Lung (tissue), 12 donors: ENCODE data around the gene NTSR2. TPM values are rescaled to one million over a fixed set of nuclear protein-coding genes. Genes with fewer than 3 reads are reported as not detected.

ENCODE experiments used
- ATAC-seq: fragments of 200-7000 bp; cut with Tn5 transposase; one replicate; pipeline ENCODE4 v1.9.1; 2020; ENCODE audit warnings: moderate number of reproducible peaks; ENCODE audit not compliant: insufficient read depth, low FRiP score
- DNase-seq, 3 donors: peaks; one replicate each; pipeline ENCODE4 v3.0.0-alpha.2; 2013 to 2017
- H3K27ac ChIP-seq, 2 donors: one replicate each; pipeline ENCODE4 v1.5.1; 2013; ENCODE audit warnings: mild to moderate bottlenecking in 2 of 2, moderate library complexity in 2 of 2, control low read depth in 1 of 2, inconsistent platforms in 1 of 2, low read depth in 1 of 2, low read length in 1 of 2
- H3K27me3 ChIP-seq, 3 donors: one replicate each; pipeline ENCODE4 v1.5.1; 2013; ENCODE audit warnings: low read length in 2 of 3; ENCODE audit not compliant: control insufficient read depth in 3 of 3, insufficient read depth in 3 of 3
- H3K36me3 ChIP-seq, 4 donors: one replicate each; pipeline ENCODE4 v1.5.1; 2013; ENCODE audit warnings: low read length in 4 of 4, mild to moderate bottlenecking in 1 of 4, moderate library complexity in 1 of 4; ENCODE audit not compliant: control insufficient read depth in 4 of 4, insufficient read depth in 4 of 4
- H3K4me1 ChIP-seq, 5 donors: one replicate each; pipeline ENCODE4 v1.5.1; 2013; ENCODE audit warnings: low read length in 5 of 5, mild to moderate bottlenecking in 2 of 5, moderate library complexity in 1 of 5; ENCODE audit not compliant: control insufficient read depth in 5 of 5, insufficient read depth in 5 of 5
- H3K4me3 ChIP-seq: one replicate; pipeline ENCODE4 v1.5.1; 2013; ENCODE audit warnings: mild to moderate bottlenecking, control low read depth, moderate library complexity
- H3K9ac ChIP-seq, 2 donors: one replicate each; pipeline ENCODE4 v1.5.1; 2013; ENCODE audit warnings: low read length in 2 of 2, control low read depth in 1 of 2; ENCODE audit not compliant: insufficient read depth in 1 of 2
- H3K9me3 ChIP-seq, 4 donors: one replicate each; pipeline ENCODE4 v1.5.1; 2013; ENCODE audit warnings: low read length in 3 of 4, mild to moderate bottlenecking in 1 of 4, moderate library complexity in 1 of 4; ENCODE audit not compliant: control insufficient read depth in 4 of 4, insufficient read depth in 3 of 4
- WGBS, 2 donors: extraction: QIAGEN DNeasy Blood & Tissue Kit; methylation state at CpG; one replicate each; pipeline ENCODE4 v1.1.7; 2013; 5-methylcytosine and 5-hydroxymethylcytosine counted together
- polyA plus RNA-seq, 2 donors: library from polyadenylated mRNA; stranded (reverse); fragments of 200-250 nt; gene quantifications; one replicate each; pipeline ENCODE4 v1.2.1, GENCODE V29; 2013
- total RNA-seq, 2 donors: library from RNA; depleted of rRNA in 1 of 2; stranded (reverse); fragments of >200 nt in 1 of 2; gene quantifications; one replicate each; pipeline ENCODE4 v1.2.1, GENCODE V29; 2014 to 2021
- TF ChIP-seq, protein P1 (sequence below): IDR thresholded peaks from 2 replicates; pipeline ENCODE4 v1.5.1; 2012; ENCODE audit warnings: mild to moderate bottlenecking; ENCODE audit errors: control extremely low read depth, extremely low read depth
- donor health status: control.
- donor health status: control.
- donor health status: Bipolar disorder and iron deficiency.
- donor health status: healthy.
- donor health status: DM: yes; HTN: yes; CAD: no.

NTSR2 gene
- total and polyA plus RNA-seq, 4 donors: not detected

DNA sequence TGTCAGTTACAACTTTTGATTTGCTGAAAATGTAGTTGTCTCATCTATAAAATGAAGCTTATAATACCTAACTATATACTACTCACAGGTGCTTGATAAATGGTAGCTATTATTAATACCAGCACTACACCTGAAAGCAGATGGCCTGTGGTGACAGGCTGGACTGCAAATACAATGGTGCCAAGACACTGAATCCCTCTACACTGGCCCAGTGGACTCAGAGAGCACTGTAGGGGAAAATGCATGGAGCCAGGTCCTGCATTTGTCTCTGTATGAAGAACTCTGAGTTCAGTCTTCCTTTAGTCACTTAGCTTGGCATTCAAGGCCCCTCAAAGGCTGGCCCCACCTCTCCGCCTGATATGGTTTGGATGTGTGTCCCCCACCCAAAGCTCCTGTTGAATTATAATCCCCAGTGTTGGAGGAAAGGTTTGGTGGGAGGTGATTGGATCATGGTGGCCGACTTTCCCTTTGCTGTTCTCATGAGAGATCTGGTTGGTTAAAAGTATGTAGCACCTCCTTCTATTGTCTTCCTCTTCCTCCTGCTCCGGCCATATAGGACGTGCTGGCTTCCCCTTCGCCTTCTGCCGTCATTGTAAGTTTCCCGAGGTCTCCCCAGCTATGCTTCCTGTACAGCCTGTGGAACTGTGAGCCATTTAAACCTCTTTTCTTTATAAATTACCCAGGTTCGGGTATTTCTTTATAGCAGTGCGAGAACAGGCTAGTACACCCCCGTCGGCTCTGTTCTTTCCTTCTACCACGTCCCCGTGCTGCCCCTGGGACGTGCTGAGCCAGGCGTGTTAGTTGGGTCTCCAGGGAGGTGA is 11.1 kb upstream of the NTSR2 start:
- DNase-seq: no peak
- Histone ChIP-seq H3K9me3 (peaks cover 0 to 8% (median 0%) of the 10 kb centered on the region in 4 donors), H3K4me1 (peaks cover 0 to 5% (median 0%) of the 10 kb centered on the region in 5 donors), H3K27ac (no peak overlapping the region), H3K27me3 (peaks cover 9 to 23% (median 11%) of the 10 kb centered on the region in 3 donors), H3K9ac (no peak overlapping the region), H3K36me3 (no peaks in the 10 kb centered on the region), H3K4me3 (no peak overlapping the region)
- no peak for ATAC-seq
- TF ChIP-seq, protein P1, sequence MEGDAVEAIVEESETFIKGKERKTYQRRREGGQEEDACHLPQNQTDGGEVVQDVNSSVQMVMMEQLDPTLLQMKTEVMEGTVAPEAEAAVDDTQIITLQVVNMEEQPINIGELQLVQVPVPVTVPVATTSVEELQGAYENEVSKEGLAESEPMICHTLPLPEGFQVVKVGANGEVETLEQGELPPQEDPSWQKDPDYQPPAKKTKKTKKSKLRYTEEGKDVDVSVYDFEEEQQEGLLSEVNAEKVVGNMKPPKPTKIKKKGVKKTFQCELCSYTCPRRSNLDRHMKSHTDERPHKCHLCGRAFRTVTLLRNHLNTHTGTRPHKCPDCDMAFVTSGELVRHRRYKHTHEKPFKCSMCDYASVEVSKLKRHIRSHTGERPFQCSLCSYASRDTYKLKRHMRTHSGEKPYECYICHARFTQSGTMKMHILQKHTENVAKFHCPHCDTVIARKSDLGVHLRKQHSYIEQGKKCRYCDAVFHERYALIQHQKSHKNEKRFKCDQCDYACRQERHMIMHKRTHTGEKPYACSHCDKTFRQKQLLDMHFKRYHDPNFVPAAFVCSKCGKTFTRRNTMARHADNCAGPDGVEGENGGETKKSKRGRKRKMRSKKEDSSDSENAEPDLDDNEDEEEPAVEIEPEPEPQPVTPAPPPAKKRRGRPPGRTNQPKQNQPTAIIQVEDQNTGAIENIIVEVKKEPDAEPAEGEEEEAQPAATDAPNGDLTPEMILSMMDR: no peak
- 78 to 81% methylated on average over 15 of the region's 15 CpGs for WGBS, 2 donors

DNA sequence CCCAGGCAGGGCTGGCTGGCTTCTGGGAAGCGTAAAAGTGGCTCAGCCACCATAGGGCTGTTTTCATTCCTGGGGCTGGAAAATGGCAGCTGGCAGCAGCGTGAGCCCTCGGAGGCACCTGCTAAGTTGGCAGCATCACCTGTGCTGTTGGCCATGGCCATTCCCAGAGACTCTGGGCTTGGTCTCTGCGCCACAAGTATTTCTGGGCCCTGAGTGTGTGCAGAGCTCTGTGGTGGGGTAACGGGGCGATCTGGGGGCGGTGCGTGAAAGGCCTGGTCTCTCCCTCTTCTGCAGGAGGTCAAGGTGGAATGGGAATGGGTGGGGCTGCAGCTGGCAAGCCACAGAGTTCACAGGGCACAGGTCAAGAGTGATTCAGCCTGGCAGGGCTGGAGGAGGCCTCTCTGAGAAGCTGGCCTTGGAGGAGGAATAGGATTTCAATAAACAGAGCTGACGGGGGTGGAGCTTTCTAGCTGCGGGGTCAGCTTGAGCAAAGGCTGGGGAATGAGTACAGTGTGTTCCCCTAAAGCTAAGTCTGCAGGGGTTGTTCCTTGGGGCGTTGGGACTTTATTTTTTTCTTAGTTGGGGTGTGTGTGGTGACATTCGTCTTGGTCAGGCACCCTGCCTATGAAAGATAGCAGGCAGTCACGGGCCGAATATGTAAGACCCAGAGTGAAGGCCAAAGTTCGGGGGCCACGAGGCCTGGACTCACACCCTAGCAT is 10.3 kb upstream of the NTSR2 start:
- H3K9me3 ChIP-seq: peaks cover 0 to 12% (median 0%) of the 10 kb centered on the region in 4 donors
- TF ChIP-seq, protein P1: no peak
- H3K36me3 ChIP-seq: no peaks in the 10 kb centered on the region
- peaks cover 11 to 28% (median 13%) of the 10 kb centered on the region in 3 donors for H3K27me3 ChIP-seq
- ATAC-seq (no peak), DNase-seq (no peak)
- WGBS, 2 donors: 79 to 85% methylated on average over 16 of the region's 16 CpGs
- no peak overlapping the region for H3K9ac ChIP-seq
- H3K27ac ChIP-seq: no peak overlapping the region
- no peak overlapping the region for H3K4me3 ChIP-seq
- H3K4me1 ChIP-seq: peaks cover 0 to 5% (median 0%) of the 10 kb centered on the region in 5 donors

GRCh38 chr2:11679486-11680181 is 9.6 kb upstream of the NTSR2 start:
- WGBS, 2 donors: 79 to 80% methylated on average over 13 of the region's 13 CpGs
- peaks cover 11 to 30% (median 15%) of the 10 kb centered on the region in 3 donors for H3K27me3 ChIP-seq
- H3K9me3 ChIP-seq: peaks cover 0 to 13% (median 0%) of the 10 kb centered on the region in 4 donors
- ATAC-seq: no peak
- DNase-seq: no peak
- TF ChIP-seq, protein P1: no peak
- no peaks in the 10 kb centered on the region for H3K36me3 ChIP-seq
- no peak overlapping the region for H3K27ac ChIP-seq
- H3K4me3 ChIP-seq: no peak overlapping the region
- peaks cover 0 to 5% (median 0%) of the 10 kb centered on the region in 5 donors for H3K4me1 ChIP-seq
- no peak overlapping the region for H3K9ac ChIP-seq
